RWPE1 (cell line): Measurements from ENCODE around the gene GRWD1.

Experiments used
- CTCF ChIA-PET: fragments of 350-600 bp; sonication (Branson Sonifier 250); formaldehyde crosslinking; extraction: SDS; loops from one replicate; lab custom pipeline; 2021; lab: Yijun Ruan, JAX
- POLR2A ChIA-PET: fragments of 400-600 bp; formaldehyde crosslinking; extraction: SDS; loops from one replicate; lab custom pipeline; 2020; ENCODE audit warnings: antibody characterized with exemption; ENCODE audit not compliant: low non-redundant PET; lab: Yijun Ruan, JAX
- DNase-seq: peaks from one replicate; pipeline ENCODE4 v3.0.0; 2012; ENCODE audit warnings: low spot score
- H3K27ac ChIP-seq: fragments of 450-650 bp; 2 replicates; pipeline ENCODE4 v1.5.1; 2017
- CTCF ChIP-seq: fragments of 450-650 bp; conservative IDR thresholded peaks from 2 replicates; pipeline ENCODE4 v1.5.1; 2017; ENCODE audit warnings: low read depth, mild to moderate bottlenecking

The GRWD1 gene

GRCh38 chr19:48502350-48503018, 56.7 kb downstream of the GRWD1 start:
- ChIA-PET CTCF (no interaction called here), POLR2A (no interaction called here)
- no peak for TF ChIP-seq CTCF
- peak overlapping the region; percentile 78 for H3K27ac ChIP-seq
- DNase-seq = no peak

GRCh38 chr19:48506138-48506733, 60.5 kb downstream of the GRWD1 start:
- CTCF ChIA-PET = interaction anchor here (0.6 to 1.3 kb wide), 15 partner anchors 17 to 337 kb away, joined by 3 to 16 read pairs (median 4); no protein-coding TSS in a partner anchor
- POLR2A ChIA-PET = interaction anchor here (0.6 kb wide), 1 partner anchor 113 kb away, joined by 4 read pairs; the partner anchor contains the start of genes RPL18 and SPHK2
- peak; percentile 40 for TF ChIP-seq CTCF
- DNase-seq = peak; percentile 36
- H3K27ac ChIP-seq = no peak overlapping the region; the same call in 1 of the 2 replicates
